Measurements from ENCODE around the gene GPR142.

Gene GPR142

GRCh38 chr17:74407384-74407783 is 40.1 kb downstream of the GPR142 start:
- no peak for FAIRE-seq
- DNase-seq (ENCODE audit: insufficient read length) = no peak
- TF ChIP-seq TAF1 (IDR thresholded peaks at IDR 0.05; ENCODE audit: borderline replicate concordance, low read depth, low read length) (no peak), POLR2A (IDR thresholded peaks at IDR 0.05; ENCODE audit: low read depth, low read length) (no peak), POLR2AphosphoS5 (IDR thresholded peaks at IDR 0.05; ENCODE audit: low read depth, low read length) (no peak)

DNA sequence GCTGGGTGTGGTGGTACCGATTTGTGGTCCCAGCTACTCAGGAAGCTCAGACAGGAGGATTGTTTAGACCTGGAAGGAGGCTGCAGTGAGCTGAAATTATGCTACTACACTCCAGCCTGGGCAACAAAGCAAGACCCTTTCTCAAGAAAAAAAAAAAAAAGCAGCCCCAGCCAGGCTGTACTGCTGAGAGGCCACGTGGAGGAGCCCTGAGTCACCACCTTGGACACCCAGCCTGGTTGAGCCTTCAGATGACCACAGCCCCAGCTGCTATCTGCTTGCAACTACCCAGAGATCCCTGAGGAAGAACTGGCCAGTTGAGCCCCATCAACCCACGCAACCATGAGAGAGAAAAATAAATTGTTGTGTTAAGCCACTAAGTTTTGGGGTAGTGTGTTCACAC is 41.0 kb downstream of the GPR142 start:
- DNase-seq (ENCODE audit: insufficient read length) (no peak), FAIRE-seq (no peak)
- TF ChIP-seq POLR2A (IDR thresholded peaks at IDR 0.05; ENCODE audit: low read depth, low read length) (no peak), TAF1 (IDR thresholded peaks at IDR 0.05; ENCODE audit: borderline replicate concordance, low read depth, low read length) (no peak), POLR2AphosphoS5 (IDR thresholded peaks at IDR 0.05; ENCODE audit: low read depth, low read length) (no peak)

GRCh38 chr17:74408815-74409214 is 41.5 kb downstream of the GPR142 start:
- FAIRE-seq (no peak), DNase-seq (ENCODE audit: insufficient read length) (no peak)
- no peak for TF ChIP-seq POLR2AphosphoS5 (IDR thresholded peaks at IDR 0.05; ENCODE audit: low read depth, low read length)
- TF ChIP-seq POLR2A (IDR thresholded peaks at IDR 0.05; ENCODE audit: low read depth, low read length) = no peak
- TF ChIP-seq TAF1 (IDR thresholded peaks at IDR 0.05; ENCODE audit: borderline replicate concordance, low read depth, low read length) = no peak

DNA sequence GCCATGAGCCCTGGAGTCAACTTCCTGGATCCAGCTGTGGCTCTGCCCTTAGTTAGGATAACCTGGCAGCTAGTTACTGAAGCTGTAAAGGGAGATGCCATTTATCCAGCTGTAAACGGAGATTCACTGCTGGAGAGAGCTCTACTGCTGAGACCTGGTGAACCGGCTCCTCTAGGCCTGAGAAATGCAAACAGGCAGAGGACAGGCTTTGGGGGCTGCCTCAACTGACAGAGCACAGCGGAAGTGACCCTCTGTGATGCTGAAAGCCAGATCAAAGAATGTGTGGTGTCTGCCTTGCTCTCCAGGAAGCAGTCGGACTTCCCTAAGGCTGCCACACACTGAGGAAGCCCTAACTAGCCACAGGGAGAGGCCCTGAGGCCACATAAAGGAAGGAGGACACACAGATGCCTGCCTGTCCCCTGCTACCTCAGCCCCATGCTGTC is 42.7 kb downstream of the GPR142 start:
- TF ChIP-seq POLR2AphosphoS5 (IDR thresholded peaks at IDR 0.05; ENCODE audit: low read depth, low read length) = no peak
- TF ChIP-seq TAF1 (IDR thresholded peaks at IDR 0.05; ENCODE audit: borderline replicate concordance, low read depth, low read length) = no peak
- TF ChIP-seq POLR2A (IDR thresholded peaks at IDR 0.05; ENCODE audit: low read depth, low read length) = no peak
- DNase-seq (ENCODE audit: insufficient read length) = no peak

GRCh38 chr17:74412581-74412980 is 45.3 kb downstream of the GPR142 start:
- FAIRE-seq = no peak
- TF ChIP-seq TAF1 (IDR thresholded peaks at IDR 0.05; ENCODE audit: borderline replicate concordance, low read depth, low read length) = no peak
- no peak for TF ChIP-seq POLR2AphosphoS5 (IDR thresholded peaks at IDR 0.05; ENCODE audit: low read depth, low read length)
- TF ChIP-seq POLR2A (IDR thresholded peaks at IDR 0.05; ENCODE audit: low read depth, low read length) = no peak

More for the DNA sequence above, 42.7 kb downstream of the GPR142 start:
- FAIRE-seq = no peak

DNA sequence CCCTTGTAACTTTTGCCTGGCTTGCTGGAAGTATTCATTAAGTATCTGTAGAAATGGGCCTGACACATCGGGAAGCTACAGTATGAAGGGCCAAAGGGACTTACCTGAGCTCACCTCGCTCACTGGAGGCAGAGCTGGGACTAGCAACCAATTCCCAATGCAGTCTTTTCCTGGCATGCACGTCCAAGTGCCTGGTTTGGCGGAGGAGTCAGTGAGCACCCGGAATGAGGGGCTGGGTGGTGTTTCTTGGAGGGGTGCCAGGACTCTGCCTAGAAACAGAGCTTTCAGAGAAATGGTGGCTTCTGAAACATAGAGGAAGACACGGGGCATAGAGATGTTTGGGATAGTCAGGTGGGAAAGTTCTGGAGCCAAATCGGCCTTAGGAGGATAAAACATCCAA is 46.2 kb downstream of the GPR142 start:
- TF ChIP-seq POLR2A (IDR thresholded peaks at IDR 0.05; ENCODE audit: low read depth, low read length) (no peak), TAF1 (IDR thresholded peaks at IDR 0.05; ENCODE audit: borderline replicate concordance, low read depth, low read length) (no peak), POLR2AphosphoS5 (IDR thresholded peaks at IDR 0.05; ENCODE audit: low read depth, low read length) (no peak)
- no peak for FAIRE-seq

More at GRCh38 chr17:74412581-74412980, 45.3 kb downstream of the GPR142 start:
- DNase-seq (ENCODE audit: insufficient read length) = no peak

DNA sequence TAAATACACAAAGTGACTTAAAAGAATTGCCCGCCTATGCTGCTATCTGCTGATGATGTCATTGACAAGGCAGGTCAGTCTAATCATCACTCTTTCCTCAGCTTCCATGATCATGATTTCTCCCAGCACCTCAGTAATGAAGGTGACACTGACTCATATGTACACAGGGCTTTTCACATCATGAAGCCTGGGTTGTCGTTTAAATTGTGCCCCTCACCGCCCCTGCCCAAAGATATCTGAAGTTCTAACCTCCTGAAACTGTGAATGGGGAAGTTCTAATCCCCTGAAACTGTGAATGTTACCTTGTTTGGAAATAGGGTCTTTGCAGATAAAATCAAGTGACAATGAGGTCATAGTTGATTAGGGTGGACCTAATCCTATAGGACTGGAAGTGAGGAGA is 47.2 kb downstream of the GPR142 start:
- TF ChIP-seq POLR2A (IDR thresholded peaks at IDR 0.05; ENCODE audit: low read depth, low read length) (no peak), POLR2AphosphoS5 (IDR thresholded peaks at IDR 0.05; ENCODE audit: low read depth, low read length) (no peak)
- DNase-seq (ENCODE audit: insufficient read length) (no peak), FAIRE-seq (no peak)

More for the DNA sequence above, 46.2 kb downstream of the GPR142 start:
- DNase-seq (ENCODE audit: insufficient read length) = no peak

DNA sequence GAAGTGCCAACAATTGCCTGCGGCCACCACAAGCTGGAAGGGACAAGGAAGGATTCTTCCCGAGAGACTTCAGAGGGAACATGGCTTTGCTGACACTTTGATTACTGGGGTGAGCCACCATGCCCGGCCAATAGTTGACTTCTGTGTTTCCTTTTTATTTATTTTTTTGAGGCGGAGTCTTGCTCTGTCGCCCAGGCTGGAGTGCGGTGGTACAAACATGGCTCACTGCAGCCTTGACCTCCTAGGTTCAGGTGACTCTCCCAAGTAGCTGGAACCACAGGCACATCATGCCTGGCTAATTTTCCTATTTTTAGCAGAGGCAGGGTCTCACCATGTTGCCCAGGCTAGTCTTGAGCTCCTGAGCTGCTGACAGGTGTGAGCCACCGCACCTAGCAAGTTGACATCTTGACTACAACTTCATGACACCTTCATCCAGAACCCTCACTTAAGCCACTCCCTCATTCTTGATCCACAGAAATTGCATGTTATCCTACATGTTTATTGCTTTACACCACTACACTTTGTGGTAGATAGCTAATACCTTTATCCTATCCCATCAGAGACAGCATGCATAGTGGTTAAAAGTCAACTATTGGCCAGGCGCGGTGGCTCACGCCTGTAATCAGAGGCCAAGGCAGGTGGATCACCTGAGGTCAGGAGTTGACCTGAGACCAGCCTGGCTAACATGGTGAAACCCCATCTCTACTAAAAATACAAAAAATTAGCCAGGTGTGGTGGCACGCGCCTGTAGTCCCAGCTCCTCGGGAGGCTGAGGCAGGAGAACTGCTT is 48.5 kb downstream of the GPR142 start:
- DNase-seq (ENCODE audit: insufficient read length) = no peak
- no peak for TF ChIP-seq TAF1 (IDR thresholded peaks at IDR 0.05; ENCODE audit: borderline replicate concordance, low read depth, low read length)
- no peak for FAIRE-seq

DNA sequence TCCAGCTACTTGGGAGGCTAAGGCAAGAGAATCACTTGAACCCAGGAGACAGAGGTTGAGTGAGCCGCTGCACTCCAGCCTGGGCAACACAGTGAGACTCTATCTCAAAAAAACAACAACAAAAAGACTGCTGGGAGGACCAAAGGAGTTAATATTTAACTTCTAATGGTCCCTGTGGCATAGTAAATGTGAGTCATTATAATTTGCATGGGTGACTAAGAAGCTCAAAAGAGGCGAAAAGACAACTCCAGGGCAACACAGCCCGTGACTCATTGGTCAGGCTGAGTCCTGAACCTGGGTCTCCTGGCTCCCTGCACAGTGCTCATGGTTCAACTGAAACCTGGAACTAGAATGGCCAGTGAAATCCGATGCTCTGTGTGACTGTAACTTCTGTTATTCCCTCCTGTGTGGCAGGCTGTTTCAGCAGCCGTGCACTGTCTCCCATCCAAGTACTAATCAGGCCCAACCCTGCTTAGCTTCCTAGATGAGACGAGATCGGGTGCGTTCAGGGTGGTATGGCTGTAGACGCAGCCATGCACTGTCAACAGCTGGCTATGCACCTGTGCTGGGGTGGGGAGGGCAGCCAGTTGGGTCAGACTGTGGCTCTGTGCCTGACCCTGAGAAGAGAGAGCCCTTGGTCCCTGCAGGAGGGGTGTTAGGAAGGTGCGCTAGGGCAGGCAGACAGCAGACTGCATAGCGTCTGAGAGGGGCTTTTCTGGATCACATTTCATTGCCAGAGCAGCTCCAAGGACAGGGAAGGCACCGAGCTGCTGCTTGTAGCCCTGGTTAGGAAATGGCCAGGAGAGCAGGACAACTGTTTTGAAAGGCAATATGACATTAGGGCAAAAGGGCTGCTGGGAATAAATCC is 50.1 kb downstream of the GPR142 start:
- FAIRE-seq = no peak
- no peak for DNase-seq (ENCODE audit: insufficient read length)
- no peak for TF ChIP-seq POLR2A (IDR thresholded peaks at IDR 0.05; ENCODE audit: low read depth, low read length)
- no peak for TF ChIP-seq TAF1 (IDR thresholded peaks at IDR 0.05; ENCODE audit: borderline replicate concordance, low read depth, low read length)
- TF ChIP-seq POLR2AphosphoS5 (IDR thresholded peaks at IDR 0.05; ENCODE audit: low read depth, low read length) = no peak

- no peak for FAIRE-seq
- no peak for TF ChIP-seq POLR2A (IDR thresholded peaks at IDR 0.05; ENCODE audit: low read depth, low read length)
- DNase-seq (ENCODE audit: insufficient read length) = no peak
These were observed 52.7 kb downstream of the GPR142 start for GRCh38 chr17:74419928-74420411.

All from GM12892 (cell line).